H1 (cell line): ENCODE measurements around the gene TCF4. TPM values are rescaled to one million over a fixed set of nuclear protein-coding genes. Genes with fewer than 3 reads are reported as not detected.

ENCODE experiments used
- CTCF ChIA-PET: fragments of 300-600 bp; sonication (Branson Sonifier 250); formaldehyde crosslinking; loops from one replicate; lab custom pipeline; 2021; ENCODE audit not compliant: partially characterized antibody; lab: Charles Lee
- POLR2A ChIA-PET: fragments of 300-600 bp; sonication (Branson Sonifier 250); formaldehyde crosslinking; loops from one replicate; lab custom pipeline; 2021; ENCODE audit warnings: inconsistent platforms; ENCODE audit not compliant: partially characterized antibody; lab: Charles Lee
- DNase-seq, 2 experiments: peaks; one replicate each; pipeline versions ENCODE4 v3.0.0 to v3.0.0-alpha.2; 2010 to 2022; ENCODE audit warnings: low spot score in 2 of 2, low read depth in 1 of 2, mixed read lengths in 1 of 2
- FAIRE-seq: peaks from 2 replicates; lab custom pipeline; 2011; peaks lifted over from hg19 to GRCh38; lab: Jason Lieb, UNC
- H2AFZ ChIP-seq: 2 replicates; pipeline ENCODE4 v1.8.1; 2012; ENCODE audit warnings: low read length, inconsistent platforms
- H2AK5ac ChIP-seq: 2 replicates; pipeline ENCODE4 v1.6.1; 2013; ENCODE audit warnings: low read depth, low read length
- H2BK120ac ChIP-seq: replicated peaks from 2 replicates; pipeline ENCODE3; 2013; ENCODE audit warnings: low read depth, low read length, inconsistent platforms
- H2BK12ac ChIP-seq: 2 replicates; pipeline ENCODE4 v1.6.1; 2013; ENCODE audit warnings: low read depth, low read length
- H2BK15ac ChIP-seq: 2 replicates; pipeline ENCODE4 v1.6.1; 2013; ENCODE audit warnings: low read length
- H2BK20ac ChIP-seq: 2 replicates; pipeline ENCODE4 v1.6.1; 2013; ENCODE audit warnings: low read length
- H2BK5ac ChIP-seq: 2 replicates; pipeline ENCODE4 v1.6.1; 2013; ENCODE audit warnings: low read depth, low read length
- H3K14ac ChIP-seq: 2 replicates; pipeline ENCODE4 v1.6.1; 2013; ENCODE audit warnings: inconsistent platforms; ENCODE audit not compliant: insufficient read length
- H3K18ac ChIP-seq: 2 replicates; pipeline ENCODE4 v1.6.1; 2013; ENCODE audit warnings: low read length; ENCODE audit errors: extremely low read depth
- H3K23ac ChIP-seq: 2 replicates; pipeline ENCODE4 v1.6.1; 2013; ENCODE audit warnings: inconsistent platforms; ENCODE audit not compliant: insufficient read length
- H3K23me2 ChIP-seq: 2 replicates; pipeline ENCODE4 v1.6.1; 2013; ENCODE audit warnings: low read depth, low read length
- H3K27ac ChIP-seq: 2 replicates; pipeline ENCODE4 v1.6.1; 2011; ENCODE audit warnings: low read depth, low read length, inconsistent platforms
- H3K27me3 ChIP-seq, 4 experiments: replicated peaks in 1 of 4; 1 replicate in 1 of 4; 2 replicates in 3 of 4; pipeline versions ENCODE4 v1.6.1 to v1.8.1; 2011 to 2013; ENCODE audit warnings: low read length in 3 of 4, mild to moderate bottlenecking in 3 of 4, inconsistent platforms in 2 of 4, mixed read lengths in 2 of 4, moderate library complexity in 1 of 4; ENCODE audit not compliant: control insufficient read depth in 3 of 4, insufficient read depth in 3 of 4; ENCODE audit errors: extremely low read depth in 1 of 4
- H3K36me3 ChIP-seq, 4 experiments: 2 replicates each; pipeline versions ENCODE4 v1.6.1 to v1.8.1; 2011 to 2013; ENCODE audit warnings: mild to moderate bottlenecking in 4 of 4, low read length in 3 of 4, moderate library complexity in 2 of 4, control low read depth in 1 of 4, inconsistent platforms in 1 of 4; ENCODE audit not compliant: insufficient read depth in 4 of 4, control insufficient read depth in 2 of 4
- H3K4ac ChIP-seq: replicated peaks from 2 replicates; pipeline ENCODE3; 2013; ENCODE audit warnings: low read length, low read depth, mixed read lengths, inconsistent platforms; ENCODE audit not compliant: insufficient read length
- H3K4me1 ChIP-seq, 4 experiments: replicated peaks in 1 of 4; 1 replicate in 1 of 4; 2 replicates in 3 of 4; pipeline versions ENCODE4 v1.6.1 to v1.8.1; 2011 to 2013; ENCODE audit warnings: low read length in 3 of 4, inconsistent platforms in 2 of 4, mixed read lengths in 1 of 4; ENCODE audit not compliant: insufficient read depth in 4 of 4, control insufficient read depth in 3 of 4
- H3K4me2 ChIP-seq, 2 experiments: 2 replicates each; pipeline versions ENCODE4 v1.6.1 to v1.8.1; 2011 to 2013; ENCODE audit warnings: low read depth in 2 of 2, low read length in 2 of 2, control low read depth in 1 of 2, inconsistent platforms in 1 of 2, mild to moderate bottlenecking in 1 of 2; ENCODE audit not compliant: insufficient read depth in 1 of 2
- H3K4me3 ChIP-seq, 4 experiments: fragments of 200-600, 300-600 bp in 1 of 4; sonication (generic), shearing (Covaris generic), sonication (Bioruptor Twin) in 1 of 4; 2 replicates each; pipeline versions ENCODE4 v1.5.1 to v1.8.1; 2011 to 2016; ENCODE audit warnings: low read length in 4 of 4, low read depth in 3 of 4, control low read depth in 2 of 4, inconsistent platforms in 2 of 4, mild to moderate bottlenecking in 2 of 4, mixed read lengths in 1 of 4, moderate library complexity in 1 of 4; ENCODE audit not compliant: insufficient read depth in 2 of 4; ENCODE audit errors: extremely low read depth in 1 of 4
- H3K56ac ChIP-seq: replicated peaks from 2 replicates; pipeline ENCODE3; 2013; ENCODE audit warnings: low read depth, mild to moderate bottlenecking, mixed read lengths, low read length, inconsistent platforms; ENCODE audit not compliant: insufficient read length
- H3K79me1 ChIP-seq: 2 replicates; pipeline ENCODE4 v1.6.1; 2013; ENCODE audit warnings: low read depth, low read length, control low read depth
- H3K79me2 ChIP-seq, 2 experiments: 2 replicates each; pipeline versions ENCODE4 v1.6.1 to v1.8.1; 2012 to 2013; ENCODE audit warnings: low read length in 2 of 2, mild to moderate bottlenecking in 2 of 2, inconsistent platforms in 1 of 2; ENCODE audit not compliant: insufficient read depth in 2 of 2, control insufficient read depth in 1 of 2
- H3K9ac ChIP-seq, 4 experiments: replicated peaks in 1 of 4; 1 replicate in 1 of 4; 2 replicates in 3 of 4; pipeline versions ENCODE4 v1.6.1 to v1.8.1; 2011 to 2013; ENCODE audit warnings: low read depth in 3 of 4, low read length in 3 of 4, control low read depth in 2 of 4, mild to moderate bottlenecking in 2 of 4, moderate library complexity in 2 of 4, inconsistent platforms in 1 of 4; ENCODE audit errors: extremely low read depth in 1 of 4
- H3K9me3 ChIP-seq, 2 experiments: 2 replicates each; pipeline versions ENCODE4 v1.6.1 to v1.8.1; 2012 to 2013; ENCODE audit warnings: mild to moderate bottlenecking in 2 of 2, moderate library complexity in 2 of 2, control low read depth in 1 of 2, inconsistent platforms in 1 of 2, low read depth in 1 of 2, low read length in 1 of 2, mixed read lengths in 1 of 2; ENCODE audit not compliant: insufficient read depth in 2 of 2
- H4K20me1 ChIP-seq, 2 experiments: replicated peaks in 1 of 2; 2 replicates each; pipeline versions ENCODE3 to v1.8.1; 2011 to 2013; ENCODE audit warnings: inconsistent platforms in 2 of 2, low read length in 2 of 2, mild to moderate bottlenecking in 1 of 2; ENCODE audit not compliant: insufficient read depth in 2 of 2, control insufficient read depth in 1 of 2
- H4K5ac ChIP-seq: 2 replicates; pipeline ENCODE4 v1.6.1; 2013; ENCODE audit warnings: low read length, low read depth, mixed read lengths, inconsistent platforms; ENCODE audit not compliant: insufficient read length
- H4K8ac ChIP-seq: 2 replicates; pipeline ENCODE4 v1.8.0; 2013; ENCODE audit warnings: mild to moderate bottlenecking, moderate library complexity, low read length, inconsistent platforms; ENCODE audit not compliant: insufficient read depth; ENCODE audit errors: extremely low read depth
- H4K91ac ChIP-seq: replicated peaks from 2 replicates; pipeline ENCODE3; 2013; ENCODE audit warnings: low read length, mixed read lengths, inconsistent platforms; ENCODE audit not compliant: insufficient read length
- CBX8 ChIP-seq: fragments of 300-800, 300-1000 bp; sonication (generic); IDR thresholded peaks from 2 replicates; pipeline ENCODE4 v1.7.1; 2016; ENCODE audit warnings: low read depth, low read length, borderline replicate concordance
- JUN ChIP-seq: IDR thresholded peaks from 2 replicates; pipeline ENCODE4 v1.6.1; 2011; ENCODE audit warnings: low read depth, mild to moderate bottlenecking, improper control_type of control experiment, low read length
- KDM4A ChIP-seq: IDR thresholded peaks from one replicate; pipeline ENCODE4 v1.7.1; 2012; ENCODE audit warnings: low read depth, mild to moderate bottlenecking, moderate library complexity, low read length, inconsistent platforms; ENCODE audit not compliant: severe bottlenecking
- RAD21 ChIP-seq, 2 experiments: IDR thresholded peaks in 1 of 2; conservative IDR thresholded peaks in 1 of 2; 2 replicates each; pipeline ENCODE4 v1.6.1; 2011; ENCODE audit warnings: low read depth in 2 of 2, low read length in 2 of 2, improper control_type of control experiment in 1 of 2, inconsistent platforms in 1 of 2, mild to moderate bottlenecking in 1 of 2, moderate library complexity in 1 of 2
- RNF2 ChIP-seq: fragments of 200-900, 300-1000 bp; sonication (generic); IDR thresholded peaks from 2 replicates; pipeline ENCODE4 v1.7.1; 2016; ENCODE audit warnings: borderline replicate concordance, low read depth, mild to moderate bottlenecking, antibody characterized with exemption, low read length; ENCODE audit not compliant: poor library complexity, severe bottlenecking; ENCODE audit errors: missing control alignments
- SP4 ChIP-seq: IDR thresholded peaks from 2 replicates; pipeline ENCODE4 v1.6.1; 2012; ENCODE audit warnings: low read length, inconsistent platforms
- TAF1 ChIP-seq: IDR thresholded peaks from 2 replicates; pipeline ENCODE4 v1.6.1; 2011; ENCODE audit warnings: mild to moderate bottlenecking, low read depth, low read length
- WGBS, 2 experiments: shearing (Covaris generic) in 1 of 2; methylation state at CpG; one replicate each; pipeline versions ENCODE4 v1.1.6 to v1.1.7; 2013 to 2015; ENCODE audit warnings: low lambda C conversion rate in 2 of 2, mixed read lengths in 2 of 2, inconsistent platforms in 1 of 2, low coverage in 1 of 2, missing lambda C conversion rate in 1 of 2; ENCODE audit not compliant: insufficient replicate concordance in 2 of 2, insufficient coverage in 1 of 2, insufficient read length in 1 of 2; ENCODE audit errors: extremely low coverage in 1 of 2, missing lambda C conversion rate in 1 of 2; 5-methylcytosine and 5-hydroxymethylcytosine counted together
- polyA plus RNA-seq, 7 experiments: library from polyadenylated mRNA; depleted of rRNA in 3 of 7; stranded (reverse) in 5 of 7; unstranded in 2 of 7; fragments of >200 nt in 5 of 7; fragments of 200-250 nt in 2 of 7; gene quantifications; 1 replicate in 5 of 7; 2 replicates in 1 of 7; 4 replicates in 1 of 7; pipeline versions ENCODE4 v1.2.1 to v1.2.3, GENCODE V29; 2011 to 2013; ENCODE audit warnings: missing spikeins in 2 of 7, mixed read lengths in 2 of 7
- total RNA-seq: library from RNA; stranded (reverse); fragmentation: NEBNext Ultra II Directional; extraction: Animal tissue kit (Norgen Biotek cat#: 25700); gene quantifications from 2 replicates; pipeline ENCODE4 v1.2.1, GENCODE V29; 2021
- TF ChIP-seq, protein P1 (sequence below): IDR thresholded peaks from 2 replicates; pipeline ENCODE4 v1.6.1; 2012; ENCODE audit warnings: low read length, inconsistent platforms
- TF ChIP-seq, protein P2 (sequence below): IDR thresholded peaks from 2 replicates; pipeline ENCODE4 v1.6.1; 2012; ENCODE audit warnings: inconsistent platforms
- TF ChIP-seq, protein P3 (sequence below): IDR thresholded peaks from 2 replicates; pipeline ENCODE4 v1.6.1; 2011; ENCODE audit warnings: low read length, improper control_type of control experiment

The TCF4 gene
- total and polyA plus RNA-seq, 2 of the 8 experiments (the other 6 are each of a cell fraction or from before 2014, with no cell fraction given), result 59.3 to 118 TPM

DNA sequence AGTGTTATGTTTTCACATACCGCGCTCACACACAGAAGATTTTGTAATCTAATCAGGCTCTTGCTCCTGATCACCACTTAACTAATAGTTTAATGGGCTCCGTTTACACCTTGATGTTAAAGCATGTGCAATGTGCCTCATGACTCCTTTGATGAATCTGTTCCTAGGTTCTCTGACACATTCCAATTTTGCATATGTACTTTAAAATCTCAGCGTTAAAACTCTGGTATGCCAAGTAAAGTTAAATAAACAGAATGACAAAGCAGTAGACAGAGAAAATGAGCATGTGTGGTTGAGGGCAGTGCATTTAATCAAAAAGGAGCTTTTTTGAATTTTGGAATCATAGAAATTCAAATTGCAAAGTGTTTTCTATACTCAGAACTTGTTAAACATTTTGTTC is 96.4 kb downstream of the TCF4 start:
- no peak overlapping the region for H2BK5ac ChIP-seq
- H3K27me3 ChIP-seq, result no peaks in the 10 kb centered on the region
- no peak overlapping the region for H3K27ac ChIP-seq
- no peak overlapping the region for H2AK5ac ChIP-seq
- H2BK20ac ChIP-seq, result no peak overlapping the region
- peaks cover 10 to 14% of the 10 kb centered on the region in 2 experiments for H4K20me1 ChIP-seq
- no peak overlapping the region for H3K9ac ChIP-seq
- CTCF ChIA-PET, result no interaction called here
- no peaks in the 10 kb centered on the region; the same call in 1 of the 2 replicates for H3K23me2 ChIP-seq
- H2BK12ac ChIP-seq, result no peak overlapping the region
- H3K9me3 ChIP-seq, result no peaks in the 10 kb centered on the region
- POLR2A ChIA-PET, result no interaction called here
- 84% methylated on average over 4 of the region's 4 CpGs; no CpG with 5 or more reads in 1 of the 2 experiments for WGBS, 2 experiments
- H3K79me2 ChIP-seq, result peaks cover 0 to 84% of the 10 kb centered on the region in 2 experiments; a peak in 2 of 4 replicates
- no peak overlapping the region for H3K23ac ChIP-seq
- no peak overlapping the region for H3K18ac ChIP-seq
- no peak overlapping the region for H4K8ac ChIP-seq
- no peak overlapping the region for H2AFZ ChIP-seq
- no peak overlapping the region for H2BK15ac ChIP-seq
- DNase-seq (no peak), FAIRE-seq (no peak)
- no peak overlapping the region for H3K14ac ChIP-seq
- H4K5ac ChIP-seq, result no peak overlapping the region
- no peaks in the 10 kb centered on the region for H3K79me1 ChIP-seq
- no peak overlapping the region for H4K91ac ChIP-seq
- no peak overlapping the region for H3K4me2 ChIP-seq
- H3K4me1 ChIP-seq, result peaks cover 6 to 20% (median 16%) of the 10 kb centered on the region in 4 experiments; a peak in 5 of 7 replicates
- no peak overlapping the region for H2BK120ac ChIP-seq
- no peaks in the 10 kb centered on the region for H3K36me3 ChIP-seq
- H3K4me3 ChIP-seq, result no peak overlapping the region
- H3K4ac ChIP-seq, result no peak overlapping the region
- H3K56ac ChIP-seq, result no peak overlapping the region
- TF ChIP-seq, protein P1, sequence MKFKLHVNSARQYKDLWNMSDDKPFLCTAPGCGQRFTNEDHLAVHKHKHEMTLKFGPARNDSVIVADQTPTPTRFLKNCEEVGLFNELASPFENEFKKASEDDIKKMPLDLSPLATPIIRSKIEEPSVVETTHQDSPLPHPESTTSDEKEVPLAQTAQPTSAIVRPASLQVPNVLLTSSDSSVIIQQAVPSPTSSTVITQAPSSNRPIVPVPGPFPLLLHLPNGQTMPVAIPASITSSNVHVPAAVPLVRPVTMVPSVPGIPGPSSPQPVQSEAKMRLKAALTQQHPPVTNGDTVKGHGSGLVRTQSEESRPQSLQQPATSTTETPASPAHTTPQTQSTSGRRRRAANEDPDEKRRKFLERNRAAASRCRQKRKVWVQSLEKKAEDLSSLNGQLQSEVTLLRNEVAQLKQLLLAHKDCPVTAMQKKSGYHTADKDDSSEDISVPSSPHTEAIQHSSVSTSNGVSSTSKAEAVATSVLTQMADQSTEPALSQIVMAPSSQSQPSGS, result no peak
- TF ChIP-seq, protein P2, sequence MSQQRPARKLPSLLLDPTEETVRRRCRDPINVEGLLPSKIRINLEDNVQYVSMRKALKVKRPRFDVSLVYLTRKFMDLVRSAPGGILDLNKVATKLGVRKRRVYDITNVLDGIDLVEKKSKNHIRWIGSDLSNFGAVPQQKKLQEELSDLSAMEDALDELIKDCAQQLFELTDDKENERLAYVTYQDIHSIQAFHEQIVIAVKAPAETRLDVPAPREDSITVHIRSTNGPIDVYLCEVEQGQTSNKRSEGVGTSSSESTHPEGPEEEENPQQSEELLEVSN, result no peak
- TF ChIP-seq TAF1 (no peak), RAD21 (IDR thresholded peaks at IDR 0.05 in 1 of 2, conservative IDR thresholded peaks at IDR 0.05 in 1 of 2; ENCODE audit: low read depth in 2 of 2, low read length in 2 of 2) (no peak), JUN (no peak), SP4 (no peak), KDM4A (no peak), RNF2 (no peak), CBX8 (no peak)
- TF ChIP-seq, protein P3, sequence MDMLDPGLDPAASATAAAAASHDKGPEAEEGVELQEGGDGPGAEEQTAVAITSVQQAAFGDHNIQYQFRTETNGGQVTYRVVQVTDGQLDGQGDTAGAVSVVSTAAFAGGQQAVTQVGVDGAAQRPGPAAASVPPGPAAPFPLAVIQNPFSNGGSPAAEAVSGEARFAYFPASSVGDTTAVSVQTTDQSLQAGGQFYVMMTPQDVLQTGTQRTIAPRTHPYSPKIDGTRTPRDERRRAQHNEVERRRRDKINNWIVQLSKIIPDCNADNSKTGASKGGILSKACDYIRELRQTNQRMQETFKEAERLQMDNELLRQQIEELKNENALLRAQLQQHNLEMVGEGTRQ, result no peak
